GM21619 (cell line): ENCODE measurements around the gene PLAAT4.

Experiments
- ATAC-seq: cut with Tn5 transposase; IDR thresholded peaks from one replicate; pipeline ENCODE4 v1.9.1; 2021; ENCODE audit not compliant: unreplicated experiment

The PLAAT4 gene, protein sequence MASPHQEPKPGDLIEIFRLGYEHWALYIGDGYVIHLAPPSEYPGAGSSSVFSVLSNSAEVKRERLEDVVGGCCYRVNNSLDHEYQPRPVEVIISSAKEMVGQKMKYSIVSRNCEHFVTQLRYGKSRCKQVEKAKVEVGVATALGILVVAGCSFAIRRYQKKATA

DNA sequence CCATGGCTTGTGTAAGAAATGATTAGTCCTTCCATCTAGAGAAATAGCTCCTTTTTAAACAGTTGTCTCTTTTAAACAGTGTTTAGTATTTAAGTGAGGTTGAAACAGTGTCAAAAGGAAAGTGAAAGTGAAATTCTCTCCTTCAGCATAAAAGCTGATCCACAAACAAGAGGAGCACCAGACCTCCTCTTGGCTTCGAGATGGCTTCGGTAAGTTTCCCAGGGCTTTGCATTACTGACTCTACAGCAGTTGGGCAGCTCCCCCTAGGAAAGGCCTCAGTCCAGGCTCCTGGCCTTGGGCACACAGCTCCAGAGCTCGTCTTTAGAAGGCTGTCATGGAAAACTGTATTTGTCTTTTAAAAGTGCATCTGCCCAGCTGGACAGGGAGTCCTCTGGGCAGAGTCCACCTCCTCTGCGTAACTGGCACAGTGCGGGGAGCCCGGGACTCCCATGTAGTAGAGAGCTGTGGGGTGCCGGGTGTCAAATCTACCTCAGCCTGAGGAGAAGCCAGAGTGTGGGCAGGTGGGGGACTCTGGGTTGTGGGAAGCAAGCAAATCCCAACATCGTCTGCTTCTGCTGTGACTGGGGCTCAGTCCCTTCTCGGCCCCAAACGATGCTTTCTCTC, at the start of gene PLAAT4:
TSS of gene PLAAT4 (plus strand) at position 140 of the 624 bp plus-strand sequence. CDS start at position 201, 61 bp downstream.
- no peak for ATAC-seq

DNA sequence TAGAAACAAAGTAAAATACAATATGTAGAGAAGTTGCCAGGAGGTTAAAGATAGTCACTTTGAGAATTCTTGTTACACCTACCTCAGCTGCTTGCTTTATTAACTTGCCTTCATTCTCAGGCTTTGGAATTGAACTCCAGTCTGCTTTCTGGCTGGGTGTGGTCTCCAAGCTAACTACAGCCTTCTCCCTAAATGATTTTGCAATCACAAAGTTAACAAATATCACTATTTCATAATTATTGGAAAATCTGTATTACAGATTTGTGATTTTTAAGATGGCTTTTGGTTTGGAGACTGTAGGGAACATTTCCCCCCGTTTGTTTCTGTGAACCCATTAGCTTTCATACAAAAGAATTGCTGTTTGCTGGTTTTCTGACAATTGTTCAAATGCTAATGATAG, 47.8 kb upstream of the PLAAT4 start:
- no peak for ATAC-seq

DNA sequence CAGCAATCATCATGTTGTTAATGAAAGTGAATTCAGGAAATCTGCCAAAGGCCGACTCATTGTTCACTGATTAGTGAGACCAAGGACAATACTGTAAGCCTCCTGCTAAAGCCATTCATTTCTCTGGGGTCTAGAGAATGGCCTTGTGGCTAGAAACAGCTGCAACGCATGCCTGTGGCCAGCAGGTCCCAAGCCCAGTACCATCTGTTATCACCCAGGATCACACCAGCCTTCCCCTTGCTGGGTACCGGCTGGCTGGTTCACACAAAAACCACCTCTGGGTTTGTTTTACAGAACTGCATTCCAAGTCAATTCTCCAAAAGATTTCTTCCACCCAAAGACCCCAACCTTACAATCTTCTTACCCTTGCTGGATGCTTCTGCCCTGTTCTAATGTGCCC, 46.7 kb upstream of the PLAAT4 start:
- no peak for ATAC-seq

DNA sequence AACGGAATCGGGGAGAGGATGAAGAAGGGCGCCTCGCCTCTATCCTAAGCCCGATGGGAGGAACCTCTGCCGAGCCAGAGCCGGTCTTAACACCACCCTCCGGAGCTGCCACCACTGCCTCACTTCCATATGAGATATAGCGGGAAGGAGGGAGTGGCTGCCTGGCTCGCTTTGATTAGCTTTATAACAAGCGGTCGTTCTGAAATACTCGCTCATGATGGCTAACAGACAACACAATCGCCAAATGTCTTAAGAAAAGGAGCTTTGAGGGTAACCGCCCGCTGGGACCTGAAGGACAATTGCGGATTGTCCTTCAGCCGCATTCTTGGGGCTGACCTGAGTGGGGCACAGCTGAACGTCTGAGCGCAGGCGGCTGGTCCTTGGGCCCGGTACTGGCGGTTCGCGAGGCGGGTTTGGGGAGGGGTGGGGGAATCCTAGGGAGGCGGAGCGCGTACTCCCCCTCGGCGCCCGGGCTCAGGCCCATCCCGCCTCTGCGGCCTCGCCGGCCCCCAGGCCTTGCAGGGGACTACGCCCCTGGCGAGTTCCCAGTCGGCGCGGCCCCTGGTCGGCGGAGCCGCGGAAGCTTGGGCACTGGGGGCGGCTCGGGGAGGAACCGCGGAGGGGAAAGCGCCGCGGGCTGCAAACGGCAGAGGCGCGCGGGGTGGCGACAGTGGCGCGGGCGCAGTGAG, 45.9 kb upstream of the PLAAT4 start, which contains the start of gene PLAAT5:
TSS of gene PLAAT5 (minus strand) at position 617 of the 689 bp plus-strand sequence. CDS start at position 484, 133 bp downstream.
- no peak for ATAC-seq

DNA sequence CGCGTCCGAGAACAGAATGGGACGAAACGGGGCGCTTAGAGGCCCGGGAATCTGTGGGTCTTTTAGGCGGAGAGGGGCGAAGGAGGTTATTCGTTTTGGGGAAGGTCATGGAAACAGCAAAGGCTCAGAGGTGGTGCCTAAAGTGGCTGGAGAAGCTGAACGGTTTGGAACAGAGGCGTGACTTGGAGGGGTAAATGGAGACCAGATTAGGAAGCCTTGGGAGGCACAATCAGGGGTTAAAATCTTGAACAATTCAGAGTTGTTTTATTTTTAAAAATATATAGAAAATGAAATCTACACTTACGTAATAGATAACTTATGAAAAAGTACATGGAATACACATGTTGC, 45.4 kb upstream of the PLAAT4 start:
- ATAC-seq: no peak

DNA sequence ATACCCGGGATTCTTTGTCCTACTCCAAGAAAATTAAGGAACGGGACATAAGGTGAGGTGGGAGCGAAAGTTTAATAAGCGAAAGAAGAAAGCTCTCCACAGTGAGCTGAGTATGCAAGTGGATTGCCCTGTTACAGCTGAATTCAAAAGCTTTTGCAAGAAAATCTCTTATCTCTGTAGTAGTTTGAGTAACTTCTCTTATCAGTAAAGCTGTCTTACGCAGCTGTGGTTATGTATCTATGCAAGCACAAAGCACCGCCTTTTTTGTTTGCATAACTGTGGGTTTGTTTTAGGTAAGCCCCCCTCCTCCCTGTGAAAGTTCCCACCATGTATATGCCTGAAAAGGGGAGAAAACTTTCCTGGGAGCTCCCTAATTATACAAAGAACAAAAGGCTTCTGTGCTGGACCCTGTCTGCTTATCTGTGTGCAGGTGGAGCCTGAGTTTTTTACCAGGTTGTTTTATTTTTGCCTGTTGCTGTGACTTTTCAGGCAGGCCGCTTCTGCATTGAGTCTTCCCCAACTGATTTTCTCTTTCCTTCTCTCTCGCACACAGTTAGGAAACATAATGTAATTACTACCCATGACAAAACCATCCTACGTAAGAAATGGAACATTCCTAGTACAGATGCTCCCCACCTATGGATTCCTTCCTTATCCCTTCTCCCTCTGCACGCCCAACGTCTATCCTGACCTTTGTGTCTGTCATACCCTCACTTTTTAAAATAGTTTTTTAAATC, 44.8 kb upstream of the PLAAT4 start:
- ATAC-seq: no peak

DNA sequence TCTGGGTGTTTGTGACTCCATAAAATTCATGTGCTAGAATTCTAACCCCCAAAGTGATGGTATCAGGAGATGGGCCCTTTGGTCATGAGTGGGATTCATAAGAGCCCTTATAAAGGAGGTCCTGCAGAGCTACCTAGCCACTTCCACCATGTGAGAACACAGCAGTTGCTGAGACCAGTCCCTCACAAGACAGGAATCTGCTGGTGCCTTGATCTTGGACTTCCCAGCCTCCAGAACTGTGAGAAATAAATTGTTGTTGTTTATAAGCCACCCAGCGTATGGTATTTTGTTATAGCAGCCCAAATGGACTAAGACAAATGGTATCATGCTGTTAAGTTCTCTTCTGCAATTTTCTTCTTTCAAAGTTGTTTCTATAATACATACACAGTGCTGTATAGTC, 44.2 kb upstream of the PLAAT4 start:
- ATAC-seq: no peak

DNA sequence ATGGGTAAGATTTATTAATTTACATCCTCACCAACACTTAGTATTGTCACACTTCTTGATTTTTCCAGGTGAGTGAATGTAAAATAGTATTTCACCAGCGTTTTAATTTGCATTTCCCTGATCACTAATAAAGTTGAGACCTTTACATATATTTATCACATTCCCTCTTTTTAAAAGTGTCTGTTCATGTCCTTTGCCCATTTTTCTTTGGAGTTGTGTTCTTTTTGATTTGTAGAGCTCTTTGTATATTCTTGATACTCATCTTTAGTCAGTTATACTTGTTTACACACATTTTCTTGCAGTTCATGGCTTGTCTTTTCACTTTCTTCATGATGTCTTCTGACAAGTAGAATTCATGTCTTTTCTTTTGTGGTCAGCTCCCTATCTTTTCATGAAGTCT, 43.5 kb upstream of the PLAAT4 start:
- ATAC-seq: no peak

DNA sequence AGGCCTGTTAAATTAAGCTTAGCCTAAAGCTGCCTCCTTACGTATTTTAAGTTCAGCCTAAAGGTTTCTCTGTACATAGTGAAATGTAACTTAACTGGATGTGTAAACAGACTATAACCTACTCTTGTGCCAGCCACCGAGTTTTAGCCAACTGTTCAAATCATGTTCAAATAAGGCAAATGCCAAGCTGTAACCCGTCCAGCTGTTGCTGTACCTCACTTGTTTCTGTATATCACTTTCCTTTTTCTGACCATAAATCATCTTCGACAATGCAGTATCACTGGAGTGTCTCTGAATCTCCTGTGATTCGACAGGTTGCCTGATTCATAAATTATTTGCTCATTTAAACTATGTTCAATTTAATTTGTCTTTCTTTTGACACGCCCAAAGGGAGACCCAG, 41.6 kb upstream of the PLAAT4 start:
- ATAC-seq: no peak

DNA sequence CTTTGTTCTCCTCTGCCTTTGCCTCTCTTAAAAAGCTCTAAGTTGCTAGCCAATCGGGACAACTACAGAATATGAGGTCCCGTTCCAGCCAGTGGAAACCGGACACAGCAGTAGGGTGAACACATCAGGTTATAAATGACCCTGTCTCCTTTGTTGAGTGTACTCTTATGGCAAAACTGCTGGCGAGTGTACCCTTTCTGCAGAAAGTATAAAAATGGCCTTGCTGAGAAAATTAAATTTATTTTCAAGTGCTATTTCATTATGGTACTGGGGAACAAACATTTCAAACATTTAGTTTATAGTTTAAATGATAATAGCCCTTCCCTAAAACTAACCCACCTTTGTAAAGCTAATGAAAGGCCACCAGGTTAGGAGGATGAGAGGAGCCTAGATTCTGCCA, 36.7 kb upstream of the PLAAT4 start:
- no peak for ATAC-seq

DNA sequence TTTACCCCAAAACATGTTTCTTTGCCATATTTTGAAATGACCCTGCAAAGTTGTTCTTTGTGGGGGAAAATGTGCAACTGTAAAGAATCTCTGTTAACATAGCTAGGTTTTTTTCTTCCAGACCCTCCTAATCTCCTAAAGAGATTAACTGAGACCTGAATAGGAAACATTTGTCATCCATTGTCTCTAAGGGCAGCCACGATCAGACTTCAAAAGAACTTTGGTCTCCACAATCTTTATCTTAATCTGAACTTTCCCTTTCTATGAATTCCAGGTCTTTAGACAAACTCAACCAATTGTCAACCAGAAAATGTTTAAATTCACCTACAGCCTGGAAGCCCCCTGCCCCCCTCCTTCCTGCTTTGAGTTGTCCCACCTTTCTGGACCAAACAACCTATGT, 35.4 kb upstream of the PLAAT4 start:
- no peak for ATAC-seq

DNA sequence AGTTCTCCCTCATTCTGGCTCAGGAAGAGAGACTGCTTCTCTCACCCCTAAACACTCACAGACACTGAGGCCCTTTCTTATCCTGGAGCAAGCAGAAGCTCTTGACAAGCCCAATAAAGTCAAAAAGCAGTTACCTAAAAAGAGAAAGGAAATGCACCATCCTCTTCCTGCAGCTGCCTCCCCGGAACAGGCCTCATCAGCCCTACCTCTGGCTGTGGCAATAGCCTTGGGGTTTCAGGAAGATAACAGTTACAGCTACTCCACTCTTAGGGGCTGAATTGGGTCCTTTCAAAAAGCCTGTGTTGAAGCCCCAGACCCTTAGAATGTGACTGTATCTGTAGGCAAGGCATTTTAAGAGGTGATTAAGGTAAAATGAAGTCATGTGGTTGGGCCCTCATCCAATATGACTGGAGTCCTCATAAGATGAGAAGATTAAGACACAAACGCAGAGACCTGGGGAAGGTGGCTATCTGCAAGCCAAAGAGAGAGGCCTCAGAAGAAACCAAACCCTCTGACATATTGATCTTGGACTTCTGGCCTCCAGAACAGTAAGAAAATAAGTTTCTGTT, 34.3 kb upstream of the PLAAT4 start:
- ATAC-seq: no peak

DNA sequence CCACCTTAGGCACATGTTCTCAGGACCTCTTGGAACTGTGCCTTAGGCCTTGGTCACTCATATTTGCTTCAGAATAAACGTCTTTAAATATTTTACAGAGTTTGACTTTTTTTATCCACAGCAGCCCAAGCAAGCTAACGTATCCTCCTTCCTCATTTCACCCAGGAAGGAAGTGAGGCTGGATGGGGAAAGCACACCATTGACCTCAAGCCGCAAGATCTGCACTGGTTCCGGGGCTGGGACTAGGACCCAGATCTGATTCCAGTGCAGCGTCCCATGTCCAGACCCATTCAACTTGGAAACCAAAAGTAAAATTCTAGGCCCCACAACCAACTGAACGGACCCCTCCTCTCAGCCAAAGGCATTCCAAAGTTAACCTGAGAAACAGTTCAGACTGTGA, 33.1 kb upstream of the PLAAT4 start:
- ATAC-seq: no peak

DNA sequence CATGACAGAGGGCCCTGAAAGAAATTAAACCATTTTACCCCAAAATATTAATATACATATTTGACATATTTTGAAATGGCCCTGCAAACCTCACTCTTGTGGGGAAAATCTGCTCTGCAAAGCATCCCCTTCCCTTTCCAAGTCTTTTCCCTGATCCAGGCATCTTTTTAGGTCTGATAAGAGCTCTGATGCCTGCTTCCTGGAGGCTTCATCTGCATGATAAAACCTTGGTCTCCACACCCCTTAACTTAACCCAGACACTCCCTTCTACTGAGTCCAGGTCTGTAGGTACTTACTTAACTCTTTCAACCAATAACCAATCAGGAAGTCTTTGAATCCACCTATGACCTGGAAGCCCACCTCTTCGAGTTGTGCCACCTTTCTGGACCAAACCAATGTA, 32.6 kb upstream of the PLAAT4 start:
- no peak for ATAC-seq

DNA sequence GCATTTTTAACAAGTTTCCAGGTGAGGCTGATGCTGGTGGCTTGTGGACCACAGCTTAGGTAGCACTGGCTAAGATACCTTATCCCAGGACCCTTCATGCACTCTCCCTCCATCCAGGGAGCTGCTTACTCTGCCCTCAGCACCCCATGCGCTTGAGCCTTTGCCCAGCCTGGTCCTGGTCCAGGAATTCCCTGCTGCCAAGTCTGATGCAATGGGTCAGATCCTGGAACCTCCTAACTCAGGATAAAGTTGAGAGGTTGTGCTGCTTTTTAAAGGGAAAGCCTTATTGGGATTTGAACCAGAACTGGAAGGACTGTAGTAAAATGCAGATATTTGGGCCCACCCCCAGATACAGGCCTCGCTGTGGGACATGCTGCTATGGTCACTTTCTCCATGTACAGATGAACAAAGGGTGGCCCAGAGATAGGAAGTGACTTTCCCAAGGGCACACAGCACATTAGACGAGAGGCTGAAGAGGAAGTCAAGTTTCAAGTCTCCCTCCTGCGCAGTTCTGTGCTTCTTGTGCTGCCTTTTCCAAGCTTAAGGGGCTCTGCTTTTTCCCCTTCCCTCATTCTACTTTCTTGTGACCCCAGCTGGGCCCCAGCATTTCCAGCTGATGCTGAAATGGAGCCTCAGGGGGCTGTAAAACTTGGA, 31.5 kb upstream of the PLAAT4 start:
- ATAC-seq: no peak

DNA sequence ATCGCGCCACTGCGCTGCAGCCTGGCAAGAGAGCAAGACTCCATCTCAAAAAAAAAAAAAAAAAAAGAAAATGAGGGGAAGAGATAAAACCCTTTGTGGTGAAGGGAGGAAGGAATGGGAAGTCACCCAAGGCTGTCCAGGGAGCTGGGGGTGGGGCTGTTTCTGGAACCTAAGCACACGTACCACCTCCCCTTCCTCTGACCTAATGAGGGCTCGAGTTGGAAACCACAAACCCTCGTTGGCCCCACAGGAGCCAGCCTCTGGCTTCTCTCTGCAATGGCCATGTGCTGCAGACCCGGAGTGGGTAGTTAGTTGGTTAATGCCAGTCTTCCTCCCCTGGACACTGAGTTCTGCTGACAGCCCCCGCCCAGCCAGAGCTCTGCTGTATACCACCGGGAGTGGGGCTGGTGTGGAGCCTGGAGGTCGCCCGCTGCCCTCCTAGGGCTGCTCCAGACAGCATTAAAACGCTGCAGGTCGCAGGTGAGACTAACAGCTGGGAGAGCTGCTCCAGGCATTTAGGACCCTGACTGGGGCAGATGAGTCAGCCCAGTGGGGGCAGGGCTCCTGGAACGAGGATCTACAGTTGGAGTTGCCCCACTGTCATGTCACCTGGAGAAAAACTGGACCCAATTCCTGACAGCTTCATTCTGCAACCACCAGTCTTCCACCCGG, 30.6 kb upstream of the PLAAT4 start, which contains the start of gene LGALS12:
TSS of gene LGALS12 (plus strand) at position 228 of the 672 bp plus-strand sequence. CDS start at position 603, 375 bp downstream.
- ATAC-seq: no peak

DNA sequence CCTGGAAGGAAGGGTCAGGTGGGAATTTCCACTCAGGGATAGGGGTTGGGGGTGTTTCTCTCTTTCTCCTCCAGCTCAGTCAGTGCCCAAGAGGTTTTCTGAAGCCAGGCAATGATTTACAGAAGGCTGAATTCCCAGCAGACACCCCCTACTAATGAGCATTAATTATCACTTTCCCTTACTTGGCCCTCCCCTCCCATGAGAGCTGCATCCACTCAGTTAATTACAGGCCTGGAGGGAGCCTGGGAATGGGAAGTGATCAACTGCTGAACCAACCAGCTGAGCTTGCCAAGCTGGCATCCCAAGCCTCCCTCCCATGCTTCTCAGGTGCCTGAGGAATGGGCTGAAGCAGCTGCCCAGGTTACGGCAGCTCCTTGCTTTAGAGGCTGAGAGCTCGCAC, 29.7 kb upstream of the PLAAT4 start:
- ATAC-seq: no peak

DNA sequence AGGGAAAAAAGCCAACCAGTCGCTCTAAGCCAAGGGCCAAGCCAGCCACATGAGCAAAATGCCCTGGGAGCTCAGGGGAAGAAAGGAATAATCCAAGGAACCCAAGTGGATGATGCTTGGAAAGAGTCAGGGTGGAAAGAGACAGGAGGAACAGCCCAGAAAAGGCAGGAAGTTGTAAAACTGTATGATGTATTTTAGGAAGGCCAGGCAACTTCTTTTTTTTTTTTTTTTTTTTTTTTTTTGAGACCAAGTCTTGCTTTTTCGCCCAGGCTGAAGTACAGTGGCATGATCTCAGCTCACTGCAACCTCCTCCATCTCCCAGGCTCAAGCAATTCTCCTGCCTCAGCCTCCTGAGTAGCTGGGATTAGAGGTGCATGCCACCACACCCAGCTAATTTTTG, 29.1 kb upstream of the PLAAT4 start:
- no peak for ATAC-seq

DNA sequence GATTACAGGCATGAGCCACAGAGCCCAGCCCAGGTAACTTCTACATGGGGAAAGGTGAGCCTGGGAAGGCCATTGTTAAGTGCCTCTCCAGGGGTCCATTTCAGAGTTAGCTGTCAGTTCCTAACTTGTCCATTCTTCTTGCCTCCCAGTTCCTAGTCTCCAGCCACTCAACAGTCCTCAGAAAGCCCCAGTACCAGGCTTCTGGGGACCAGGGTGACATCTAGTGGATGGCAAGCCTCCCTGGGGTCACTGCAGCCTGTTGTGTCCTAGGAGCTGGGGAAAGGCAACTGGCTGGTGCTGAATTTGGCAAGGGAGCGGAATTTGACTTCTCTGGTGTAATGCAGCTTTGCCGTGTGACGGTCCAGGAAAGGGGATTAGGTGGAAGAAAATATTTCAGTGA, 28.6 kb upstream of the PLAAT4 start:
- no peak for ATAC-seq

DNA sequence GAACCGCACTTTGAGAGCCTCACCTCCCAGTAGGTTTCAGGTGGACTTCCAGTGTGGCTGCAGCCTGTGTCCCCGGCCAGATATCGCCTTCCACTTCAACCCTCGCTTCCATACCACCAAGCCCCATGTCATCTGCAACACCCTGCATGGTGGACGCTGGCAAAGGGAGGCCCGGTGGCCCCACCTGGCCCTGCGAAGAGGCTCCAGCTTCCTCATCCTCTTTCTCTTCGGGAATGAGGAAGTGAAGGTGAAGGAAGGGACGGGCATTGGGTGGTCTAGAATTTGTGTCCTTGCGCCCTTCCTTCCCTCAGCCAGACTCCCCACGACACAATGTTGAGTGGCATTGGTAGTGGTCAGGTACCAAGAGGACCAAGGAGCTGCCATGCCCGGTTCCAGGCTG, 27.9 kb upstream of the PLAAT4 start:
- ATAC-seq: no peak
